Spleen (tissue), 7 donors: ENCODE measurements around the gene RFC4.
A peak's percentile ranks its signal among the peaks of the same experiment; 100 is the strongest.

Experiments used
- CTCF ChIP-seq, 11 experiments: fragments of 200-600 bp in 7 of 11; fragments of 450-650 bp in 4 of 11; sonication (generic) in 4 of 11; IDR thresholded peaks in 8 of 11; conservative IDR thresholded peaks in 3 of 11; 1 replicate in 7 of 11; 2 replicates in 4 of 11; pipeline versions ENCODE4 v1.4.0 to v1.8.0; 2016 to 2021; ENCODE audit warnings: antibody characterized with exemption in 11 of 11, inconsistent platforms in 4 of 11, mild to moderate bottlenecking in 1 of 11
- POLR2A ChIP-seq, 3 donors: fragments of 450-650 bp; IDR thresholded peaks; one replicate each; pipeline ENCODE4 v1.5.1; 2017; ENCODE audit warnings: antibody characterized with exemption in 3 of 3, mild to moderate bottlenecking in 1 of 3
- POLR2AphosphoS5 ChIP-seq, 3 donors: sonication (generic); formaldehyde crosslinking; IDR thresholded peaks; one replicate each; pipeline ENCODE4 v1.5.1; 2017; ENCODE audit warnings: antibody characterized with exemption in 3 of 3
- donor health status: DM: no; HTN: no; CAD: no; lungs with moderate emphysema.
- donor health status: DM: no; HTN: no; CAD: no.
- donor health status: DM: no; HTN: no; CAD: no.

GRCh38 chr3:186790261-186790981 lies 15.9 kb downstream of the RFC4 start:
- no peak for TF ChIP-seq POLR2A (IDR thresholded peaks at IDR 0.05)
- TF ChIP-seq CTCF (IDR thresholded peaks at IDR 0.05 in 8 of 11, conservative IDR thresholded peaks at IDR 0.05 in 3 of 11) = no peak
- peak in 1 of 3 donors; percentile 80 for TF ChIP-seq POLR2AphosphoS5 (IDR thresholded peaks at IDR 0.05)
